Peyer's patch (tissue), 4 donors: ENCODE data around the gene OCIAD2. TPM values are rescaled to one million over a fixed set of nuclear protein-coding genes. Genes with fewer than 3 reads are reported as not detected.

ENCODE experiments used
- DNase-seq, 3 donors: peaks; one replicate each; pipeline ENCODE4 v3.0.0-alpha.2; 2017 to 2019
- H3K27ac ChIP-seq, 4 donors: fragments of 200-600 bp; sonication (generic); one replicate each; pipeline ENCODE4 v1.5.1; 2016 to 2019
- H3K27me3 ChIP-seq, 2 donors: fragments of 200-600 bp; sonication (generic); one replicate each; pipeline ENCODE4 v1.5.1; 2019
- H3K36me3 ChIP-seq, 3 donors: fragments of 200-600 bp; sonication (generic); one replicate each; pipeline ENCODE4 v1.5.1; 2016 to 2019
- H3K4me1 ChIP-seq, 4 donors: fragments of 200-600 bp; sonication (generic); one replicate each; pipeline ENCODE4 v1.5.1; 2016 to 2019
- H3K4me3 ChIP-seq, 4 donors: fragments of 200-600 bp; sonication (generic); 1 replicate in 3 of 4; 2 replicates in 1 of 4; pipeline ENCODE4 v1.5.1; 2016 to 2019; ENCODE audit warnings: mild to moderate bottlenecking in 1 of 4
- H3K9me3 ChIP-seq, 4 donors: fragments of 200-600 bp; sonication (generic); one replicate each; pipeline ENCODE4 v1.5.1; 2016 to 2019; ENCODE audit warnings: mild to moderate bottlenecking in 1 of 4
- POLR2A ChIP-seq, 2 donors: fragments of 450-650 bp; IDR thresholded peaks; one replicate each; pipeline ENCODE4 v1.5.1; 2017; ENCODE audit warnings: antibody characterized with exemption in 2 of 2, mild to moderate bottlenecking in 2 of 2, moderate library complexity in 2 of 2
- total RNA-seq, 4 donors: library from RNA; depleted of rRNA; stranded (reverse); fragments of >200 nt; gene quantifications; one replicate each; pipeline ENCODE4 v1.1.0, GENCODE V29; 2016
- TF ChIP-seq, protein P1 (sequence below), 6 experiments: fragments of 450-650 bp in 4 of 6; fragments of 200-600 bp in 2 of 6; sonication (generic) in 1 of 6; IDR thresholded peaks; one replicate each; pipeline ENCODE4 v1.5.1; 2017 to 2019; ENCODE audit warnings: antibody characterized with exemption in 6 of 6, mild to moderate bottlenecking in 3 of 6, moderate library complexity in 1 of 6

The OCIAD2 gene
- total RNA-seq, 4 donors from 2014 or later: 53.4 to 107 (median 65.7) TPM

DNA sequence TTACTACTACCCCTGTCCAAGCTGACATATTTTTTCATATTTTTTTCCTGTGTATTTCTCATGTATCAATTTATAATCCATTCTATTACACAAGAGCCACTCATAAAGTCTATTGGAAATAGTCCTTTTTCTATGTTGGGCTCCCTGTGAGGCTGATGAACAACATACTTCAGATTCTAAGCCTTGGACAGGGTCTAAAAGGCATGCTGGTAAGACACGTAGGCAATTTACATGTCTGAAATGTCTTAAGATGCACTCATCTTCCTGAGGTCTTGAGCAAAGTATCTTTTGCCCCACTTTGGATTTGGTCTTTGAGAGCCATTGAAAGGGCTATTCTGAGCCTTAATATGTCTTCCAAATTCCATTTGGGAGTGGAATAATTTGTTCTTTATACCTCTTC is 43.9 kb downstream of the OCIAD2 start:
- no peaks in the 10 kb centered on the region for H3K27me3 ChIP-seq
- no peak for DNase-seq
- no peak overlapping the region for H3K4me3 ChIP-seq
- peaks cover 0 to 26% (median 0%) of the 10 kb centered on the region in 3 donors for H3K36me3 ChIP-seq
- no peak for TF ChIP-seq POLR2A (IDR thresholded peaks at IDR 0.05)
- TF ChIP-seq, protein P1, sequence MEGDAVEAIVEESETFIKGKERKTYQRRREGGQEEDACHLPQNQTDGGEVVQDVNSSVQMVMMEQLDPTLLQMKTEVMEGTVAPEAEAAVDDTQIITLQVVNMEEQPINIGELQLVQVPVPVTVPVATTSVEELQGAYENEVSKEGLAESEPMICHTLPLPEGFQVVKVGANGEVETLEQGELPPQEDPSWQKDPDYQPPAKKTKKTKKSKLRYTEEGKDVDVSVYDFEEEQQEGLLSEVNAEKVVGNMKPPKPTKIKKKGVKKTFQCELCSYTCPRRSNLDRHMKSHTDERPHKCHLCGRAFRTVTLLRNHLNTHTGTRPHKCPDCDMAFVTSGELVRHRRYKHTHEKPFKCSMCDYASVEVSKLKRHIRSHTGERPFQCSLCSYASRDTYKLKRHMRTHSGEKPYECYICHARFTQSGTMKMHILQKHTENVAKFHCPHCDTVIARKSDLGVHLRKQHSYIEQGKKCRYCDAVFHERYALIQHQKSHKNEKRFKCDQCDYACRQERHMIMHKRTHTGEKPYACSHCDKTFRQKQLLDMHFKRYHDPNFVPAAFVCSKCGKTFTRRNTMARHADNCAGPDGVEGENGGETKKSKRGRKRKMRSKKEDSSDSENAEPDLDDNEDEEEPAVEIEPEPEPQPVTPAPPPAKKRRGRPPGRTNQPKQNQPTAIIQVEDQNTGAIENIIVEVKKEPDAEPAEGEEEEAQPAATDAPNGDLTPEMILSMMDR (IDR thresholded peaks at IDR 0.05): no peak
- no peaks in the 10 kb centered on the region for H3K9me3 ChIP-seq
- no peaks in the 10 kb centered on the region for H3K4me1 ChIP-seq
- no peak overlapping the region for H3K27ac ChIP-seq

DNA sequence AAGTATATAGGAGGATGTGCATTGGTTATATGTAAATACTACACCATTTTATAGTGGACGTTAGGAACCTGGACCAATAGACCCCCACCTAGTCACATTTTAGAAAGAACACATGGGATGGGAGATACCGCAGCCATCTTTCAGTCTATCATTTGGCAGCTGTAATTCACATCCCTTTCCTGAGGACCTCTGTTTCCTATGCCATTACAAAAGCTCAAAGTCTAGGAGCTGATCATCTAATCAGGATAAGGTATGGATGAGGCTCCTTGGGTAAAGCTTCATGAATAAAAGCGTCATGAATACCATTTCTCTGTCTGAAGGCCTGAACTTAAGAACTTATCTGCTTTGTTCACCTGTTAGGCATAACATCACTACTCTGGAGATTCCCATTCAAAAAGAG is 44.5 kb downstream of the OCIAD2 start:
- no peaks in the 10 kb centered on the region for H3K9me3 ChIP-seq
- H3K27me3 ChIP-seq: no peaks in the 10 kb centered on the region
- H3K4me1 ChIP-seq: no peaks in the 10 kb centered on the region
- DNase-seq: no peak
- no peak for TF ChIP-seq POLR2A (IDR thresholded peaks at IDR 0.05)
- TF ChIP-seq, protein P1 (IDR thresholded peaks at IDR 0.05): no peak
- peaks cover 0 to 33% (median 0%) of the 10 kb centered on the region in 3 donors for H3K36me3 ChIP-seq
- no peak overlapping the region for H3K4me3 ChIP-seq
- H3K27ac ChIP-seq: no peak overlapping the region

DNA sequence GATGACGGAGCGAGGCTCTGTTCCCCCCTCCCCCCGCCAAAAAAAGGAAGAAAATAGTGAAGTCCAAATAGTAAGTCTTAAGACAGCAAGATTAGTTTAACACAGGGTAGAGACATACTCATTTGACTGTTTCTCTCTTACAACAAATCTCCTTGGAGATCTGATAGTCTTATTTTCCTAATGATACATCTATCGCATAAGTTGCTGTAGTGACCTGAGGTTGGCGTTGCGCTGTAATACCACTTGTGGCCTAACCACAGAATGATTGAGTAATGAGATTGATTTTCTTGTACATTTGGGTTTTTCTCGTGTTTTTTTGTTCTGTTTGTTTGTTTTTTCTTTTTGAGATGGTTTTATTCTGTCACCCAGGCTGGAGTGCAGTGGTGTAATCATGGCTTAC is 48.4 kb downstream of the OCIAD2 start:
- Histone ChIP-seq H3K9me3 (no peaks in the 10 kb centered on the region), H3K27ac (no peak overlapping the region), H3K36me3 (peaks cover 0 to 51% (median 0%) of the 10 kb centered on the region in 3 donors), H3K4me1 (no peaks in the 10 kb centered on the region), H3K4me3 (no peak overlapping the region), H3K27me3 (no peaks in the 10 kb centered on the region)
- DNase-seq: no peak
- TF ChIP-seq POLR2A (IDR thresholded peaks at IDR 0.05): no peak
- TF ChIP-seq, protein P1 (IDR thresholded peaks at IDR 0.05): no peak

DNA sequence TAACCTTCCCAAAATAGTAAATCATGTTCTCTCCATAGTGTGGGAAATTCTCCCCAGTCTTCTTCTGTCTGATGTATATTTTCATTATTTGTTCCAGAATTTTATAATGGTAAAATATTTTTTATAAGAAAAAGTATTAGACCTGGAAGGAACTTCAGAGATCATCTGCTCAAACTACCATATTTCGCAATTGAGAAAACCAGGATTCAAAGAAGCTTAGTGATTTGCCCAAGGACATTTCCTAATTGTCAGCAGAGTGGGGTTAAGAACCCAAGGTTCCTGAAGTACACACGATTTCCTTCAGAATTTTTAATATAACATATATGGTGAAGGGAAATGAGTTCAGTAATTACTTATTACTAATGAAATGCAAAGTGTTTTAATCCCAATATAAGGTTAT is 51.6 kb downstream of the OCIAD2 start:
- Histone ChIP-seq H3K27ac (no peak overlapping the region), H3K27me3 (no peaks in the 10 kb centered on the region), H3K9me3 (no peaks in the 10 kb centered on the region), H3K4me1 (no peaks in the 10 kb centered on the region), H3K36me3 (peaks cover 0 to 67% (median 0%) of the 10 kb centered on the region in 3 donors), H3K4me3 (no peak overlapping the region)
- no peak for TF ChIP-seq POLR2A (IDR thresholded peaks at IDR 0.05)
- TF ChIP-seq, protein P1 (IDR thresholded peaks at IDR 0.05): no peak
- no peak for DNase-seq

DNA sequence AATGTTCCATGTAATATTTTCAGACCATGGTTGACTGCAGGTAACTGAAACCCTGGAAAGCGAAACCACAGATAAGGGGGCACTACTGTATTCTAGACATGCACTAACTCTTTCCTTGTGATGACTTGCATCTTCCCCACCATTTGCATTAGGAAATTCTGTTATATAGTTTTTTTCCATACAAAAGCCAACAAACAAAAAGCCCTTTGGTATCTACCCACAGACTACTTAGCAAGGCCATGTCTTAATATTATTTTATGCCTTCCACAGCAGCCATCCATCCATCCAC is 52.2 kb downstream of the OCIAD2 start:
- Histone ChIP-seq H3K27ac (no peak overlapping the region), H3K36me3 (peaks cover 0 to 68% (median 0%) of the 10 kb centered on the region in 3 donors), H3K4me3 (no peak overlapping the region), H3K4me1 (no peaks in the 10 kb centered on the region), H3K9me3 (no peaks in the 10 kb centered on the region), H3K27me3 (no peaks in the 10 kb centered on the region)
- DNase-seq: no peak
- no peak for TF ChIP-seq POLR2A (IDR thresholded peaks at IDR 0.05)
- TF ChIP-seq, protein P1 (IDR thresholded peaks at IDR 0.05): no peak
